ENCODE measurements around the gene BMP7.

Gene BMP7

DNA sequence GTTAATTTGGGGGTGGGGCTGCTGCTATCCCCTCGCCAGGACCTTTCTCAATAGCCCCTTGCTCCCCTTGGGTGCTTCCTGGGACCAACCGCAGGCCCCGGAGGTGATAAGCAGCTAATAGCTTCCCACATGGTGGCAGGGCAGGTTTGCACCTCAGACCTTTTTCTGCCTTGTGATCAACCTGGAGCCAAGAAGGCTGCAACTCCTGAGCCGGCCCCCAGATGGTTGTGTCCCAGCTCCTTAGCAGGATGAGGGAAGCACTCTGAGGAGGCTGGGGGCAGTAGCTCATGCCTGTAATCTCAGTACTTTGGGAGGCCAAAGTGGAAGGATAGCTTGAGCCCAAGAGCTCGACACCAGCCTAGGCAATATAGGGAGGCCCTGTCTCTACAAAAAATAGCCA lies 85.5 kb downstream of the BMP7 start (continued):
- no peak for TF ChIP-seq ZBTB48 (tag by site-specific recombination; IDR thresholded peaks at IDR 0.05)
- TF ChIP-seq, protein P1, sequence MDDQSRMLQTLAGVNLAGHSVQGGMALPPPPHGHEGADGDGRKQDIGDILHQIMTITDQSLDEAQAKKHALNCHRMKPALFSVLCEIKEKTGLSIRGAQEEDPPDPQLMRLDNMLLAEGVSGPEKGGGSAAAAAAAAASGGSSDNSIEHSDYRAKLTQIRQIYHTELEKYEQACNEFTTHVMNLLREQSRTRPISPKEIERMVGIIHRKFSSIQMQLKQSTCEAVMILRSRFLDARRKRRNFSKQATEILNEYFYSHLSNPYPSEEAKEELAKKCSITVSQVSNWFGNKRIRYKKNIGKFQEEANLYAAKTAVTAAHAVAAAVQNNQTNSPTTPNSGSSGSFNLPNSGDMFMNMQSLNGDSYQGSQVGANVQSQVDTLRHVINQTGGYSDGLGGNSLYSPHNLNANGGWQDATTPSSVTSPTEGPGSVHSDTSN (CRISPR knock-in tag; IDR thresholded peaks at IDR 0.05): no peak
- no peak for TF ChIP-seq OVOL3 (tag by site-specific recombination; IDR thresholded peaks at IDR 0.05)
- no peak for TF ChIP-seq ZNF175 (tag by site-specific recombination; IDR thresholded peaks at IDR 0.05)
- TF ChIP-seq ZBTB7A (tag by site-specific recombination; IDR thresholded peaks at IDR 0.05; ENCODE audit: low read depth): no peak
- TF ChIP-seq, protein P2, sequence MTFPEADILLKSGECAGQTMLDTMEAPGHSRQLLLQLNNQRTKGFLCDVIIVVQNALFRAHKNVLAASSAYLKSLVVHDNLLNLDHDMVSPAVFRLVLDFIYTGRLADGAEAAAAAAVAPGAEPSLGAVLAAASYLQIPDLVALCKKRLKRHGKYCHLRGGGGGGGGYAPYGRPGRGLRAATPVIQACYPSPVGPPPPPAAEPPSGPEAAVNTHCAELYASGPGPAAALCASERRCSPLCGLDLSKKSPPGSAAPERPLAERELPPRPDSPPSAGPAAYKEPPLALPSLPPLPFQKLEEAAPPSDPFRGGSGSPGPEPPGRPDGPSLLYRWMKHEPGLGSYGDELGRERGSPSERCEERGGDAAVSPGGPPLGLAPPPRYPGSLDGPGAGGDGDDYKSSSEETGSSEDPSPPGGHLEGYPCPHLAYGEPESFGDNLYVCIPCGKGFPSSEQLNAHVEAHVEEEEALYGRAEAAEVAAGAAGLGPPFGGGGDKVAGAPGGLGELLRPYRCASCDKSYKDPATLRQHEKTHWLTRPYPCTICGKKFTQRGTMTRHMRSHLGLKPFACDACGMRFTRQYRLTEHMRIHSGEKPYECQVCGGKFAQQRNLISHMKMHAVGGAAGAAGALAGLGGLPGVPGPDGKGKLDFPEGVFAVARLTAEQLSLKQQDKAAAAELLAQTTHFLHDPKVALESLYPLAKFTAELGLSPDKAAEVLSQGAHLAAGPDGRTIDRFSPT (tag by site-specific recombination; IDR thresholded peaks at IDR 0.05): no peak
- TF ChIP-seq, protein P3, sequence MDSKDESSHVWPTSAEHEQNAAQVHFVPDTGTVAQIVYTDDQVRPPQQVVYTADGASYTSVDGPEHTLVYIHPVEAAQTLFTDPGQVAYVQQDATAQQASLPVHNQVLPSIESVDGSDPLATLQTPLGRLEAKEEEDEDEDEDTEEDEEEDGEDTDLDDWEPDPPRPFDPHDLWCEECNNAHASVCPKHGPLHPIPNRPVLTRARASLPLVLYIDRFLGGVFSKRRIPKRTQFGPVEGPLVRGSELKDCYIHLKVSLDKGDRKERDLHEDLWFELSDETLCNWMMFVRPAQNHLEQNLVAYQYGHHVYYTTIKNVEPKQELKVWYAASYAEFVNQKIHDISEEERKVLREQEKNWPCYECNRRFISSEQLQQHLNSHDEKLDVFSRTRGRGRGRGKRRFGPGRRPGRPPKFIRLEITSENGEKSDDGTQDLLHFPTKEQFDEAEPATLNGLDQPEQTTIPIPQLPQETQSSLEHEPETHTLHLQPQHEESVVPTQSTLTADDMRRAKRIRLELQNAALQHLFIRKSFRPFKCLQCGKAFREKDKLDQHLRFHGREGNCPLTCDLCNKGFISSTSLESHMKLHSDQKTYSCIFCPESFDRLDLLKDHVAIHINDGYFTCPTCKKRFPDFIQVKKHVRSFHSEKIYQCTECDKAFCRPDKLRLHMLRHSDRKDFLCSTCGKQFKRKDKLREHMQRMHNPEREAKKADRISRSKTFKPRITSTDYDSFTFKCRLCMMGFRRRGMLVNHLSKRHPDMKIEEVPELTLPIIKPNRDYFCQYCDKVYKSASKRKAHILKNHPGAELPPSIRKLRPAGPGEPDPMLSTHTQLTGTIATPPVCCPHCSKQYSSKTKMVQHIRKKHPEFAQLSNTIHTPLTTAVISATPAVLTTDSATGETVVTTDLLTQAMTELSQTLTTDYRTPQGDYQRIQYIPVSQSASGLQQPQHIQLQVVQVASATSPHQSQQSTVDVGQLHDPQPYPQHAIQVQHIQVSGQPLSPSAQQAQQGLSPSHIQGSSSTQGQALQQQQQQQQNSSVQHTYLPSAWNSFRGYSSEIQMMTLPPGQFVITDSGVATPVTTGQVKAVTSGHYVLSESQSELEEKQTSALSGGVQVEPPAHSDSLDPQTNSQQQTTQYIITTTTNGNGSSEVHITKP (tag by site-specific recombination; IDR thresholded peaks at IDR 0.05): no peak
- TF ChIP-seq, protein P4, sequence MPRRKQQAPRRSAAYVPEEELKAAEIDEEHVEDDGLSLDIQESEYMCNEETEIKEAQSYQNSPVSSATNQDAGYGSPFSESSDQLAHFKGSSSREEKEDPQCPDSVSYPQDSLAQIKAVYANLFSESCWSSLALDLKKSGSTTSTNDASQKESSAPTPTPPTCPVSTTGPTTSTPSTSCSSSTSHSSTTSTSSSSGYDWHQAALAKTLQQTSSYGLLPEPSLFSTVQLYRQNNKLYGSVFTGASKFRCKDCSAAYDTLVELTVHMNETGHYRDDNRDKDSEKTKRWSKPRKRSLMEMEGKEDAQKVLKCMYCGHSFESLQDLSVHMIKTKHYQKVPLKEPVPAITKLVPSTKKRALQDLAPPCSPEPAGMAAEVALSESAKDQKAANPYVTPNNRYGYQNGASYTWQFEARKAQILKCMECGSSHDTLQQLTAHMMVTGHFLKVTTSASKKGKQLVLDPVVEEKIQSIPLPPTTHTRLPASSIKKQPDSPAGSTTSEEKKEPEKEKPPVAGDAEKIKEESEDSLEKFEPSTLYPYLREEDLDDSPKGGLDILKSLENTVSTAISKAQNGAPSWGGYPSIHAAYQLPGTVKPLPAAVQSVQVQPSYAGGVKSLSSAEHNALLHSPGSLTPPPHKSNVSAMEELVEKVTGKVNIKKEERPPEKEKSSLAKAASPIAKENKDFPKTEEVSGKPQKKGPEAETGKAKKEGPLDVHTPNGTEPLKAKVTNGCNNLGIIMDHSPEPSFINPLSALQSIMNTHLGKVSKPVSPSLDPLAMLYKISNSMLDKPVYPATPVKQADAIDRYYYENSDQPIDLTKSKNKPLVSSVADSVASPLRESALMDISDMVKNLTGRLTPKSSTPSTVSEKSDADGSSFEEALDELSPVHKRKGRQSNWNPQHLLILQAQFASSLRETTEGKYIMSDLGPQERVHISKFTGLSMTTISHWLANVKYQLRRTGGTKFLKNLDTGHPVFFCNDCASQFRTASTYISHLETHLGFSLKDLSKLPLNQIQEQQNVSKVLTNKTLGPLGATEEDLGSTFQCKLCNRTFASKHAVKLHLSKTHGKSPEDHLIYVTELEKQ (tag by site-specific recombination; IDR thresholded peaks at IDR 0.05; ENCODE audit: borderline replicate concordance): no peak
- no peak for TF ChIP-seq ZNF211 (tag by site-specific recombination; IDR thresholded peaks at IDR 0.05; ENCODE audit: low read depth)
- TF ChIP-seq ZNF510 (tag by site-specific recombination; IDR thresholded peaks at IDR 0.05; ENCODE audit: insufficient replicate concordance): no peak
- TF ChIP-seq, protein P5, sequence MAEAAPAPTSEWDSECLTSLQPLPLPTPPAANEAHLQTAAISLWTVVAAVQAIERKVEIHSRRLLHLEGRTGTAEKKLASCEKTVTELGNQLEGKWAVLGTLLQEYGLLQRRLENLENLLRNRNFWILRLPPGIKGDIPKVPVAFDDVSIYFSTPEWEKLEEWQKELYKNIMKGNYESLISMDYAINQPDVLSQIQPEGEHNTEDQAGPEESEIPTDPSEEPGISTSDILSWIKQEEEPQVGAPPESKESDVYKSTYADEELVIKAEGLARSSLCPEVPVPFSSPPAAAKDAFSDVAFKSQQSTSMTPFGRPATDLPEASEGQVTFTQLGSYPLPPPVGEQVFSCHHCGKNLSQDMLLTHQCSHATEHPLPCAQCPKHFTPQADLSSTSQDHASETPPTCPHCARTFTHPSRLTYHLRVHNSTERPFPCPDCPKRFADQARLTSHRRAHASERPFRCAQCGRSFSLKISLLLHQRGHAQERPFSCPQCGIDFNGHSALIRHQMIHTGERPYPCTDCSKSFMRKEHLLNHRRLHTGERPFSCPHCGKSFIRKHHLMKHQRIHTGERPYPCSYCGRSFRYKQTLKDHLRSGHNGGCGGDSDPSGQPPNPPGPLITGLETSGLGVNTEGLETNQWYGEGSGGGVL (tag by site-specific recombination; IDR thresholded peaks at IDR 0.05): no peak

DNA sequence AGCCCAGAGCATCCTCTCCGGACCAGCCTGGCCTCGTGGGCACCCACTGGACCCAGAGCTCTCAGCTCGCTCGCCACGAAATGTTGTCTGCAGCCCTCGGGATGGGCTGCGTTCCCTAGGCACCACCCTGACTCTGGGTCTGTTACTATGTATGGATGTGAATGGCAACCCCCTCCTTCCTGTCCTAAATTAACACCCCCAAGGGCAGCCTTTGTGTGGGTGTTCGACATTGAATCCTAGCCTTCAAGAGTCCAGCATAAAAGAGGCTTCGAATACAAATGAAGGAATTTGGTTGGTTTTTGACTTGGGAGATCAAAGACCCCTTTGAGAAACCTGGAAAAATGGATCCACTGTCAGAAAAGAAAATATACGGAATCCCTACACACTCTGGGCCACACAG lies 86.1 kb downstream of the BMP7 start:
- Histone ChIP-seq H3K4me1 (ENCODE audit: control insufficient read depth, insufficient read depth, low read length) (no peaks in the 10 kb centered on the region), H3K36me3 (ENCODE audit: control insufficient read depth in 2 of 2, insufficient read depth in 1 of 2, low read length in 2 of 2) (peaks cover 0 to 6% of the 10 kb centered on the region in 2 experiments; a peak in 1 of 3 replicates), H3K27ac (ENCODE audit: extremely low read depth, low read depth, low read length) (no peak overlapping the region), H3K9me3 (ENCODE audit: control insufficient read depth, insufficient read depth, low read depth, low read length) (no peaks in the 10 kb centered on the region), H3K4me3 (ENCODE audit: low read depth, low read length) (no peak overlapping the region)
- ChIA-PET CTCF (no interaction called here), POLR2A (no interaction called here)
- TF ChIP-seq EGR2 (tag by site-specific recombination; IDR thresholded peaks at IDR 0.05; ENCODE audit: low read depth): 0 out of 2 replicates have a peak, but pooled peaks have one; percentile 6
- no peak for TF ChIP-seq ZNF585B (tag by site-specific recombination; IDR thresholded peaks at IDR 0.05)
- no peak for TF ChIP-seq ZNF184 (tag by site-specific recombination; IDR thresholded peaks at IDR 0.05)
- no peak for TF ChIP-seq ZNF777 (tag by site-specific recombination; IDR thresholded peaks at IDR 0.05; ENCODE audit: borderline replicate concordance)
